BE2C (cell line): Measurements from ENCODE around the gene NAV2.

Source experiments
- DNase-seq: peaks from one replicate; pipeline ENCODE4 v3.0.0-alpha.2; 2020
- H3K27me3 ChIP-seq: fragments of 250-450 bp; sonication (Bioruptor Pico); 2 replicates; pipeline ENCODE4 v1.5.1; 2020; ENCODE audit warnings: mild to moderate bottlenecking
- H3K36me3 ChIP-seq: fragments of 250-450 bp; sonication (Bioruptor Pico); 2 replicates; pipeline ENCODE4 v1.5.1; 2020; ENCODE audit warnings: mild to moderate bottlenecking
- H3K4me1 ChIP-seq: fragments of 250-450 bp; sonication (Bioruptor Pico); 2 replicates; pipeline ENCODE4 v1.5.1; 2020
- H3K4me3 ChIP-seq: 2 replicates; pipeline ENCODE4 v1.5.1; 2011; ENCODE audit warnings: low read depth, low read length
- H3K9me3 ChIP-seq: fragments of 250-450 bp; sonication (Bioruptor Pico); 2 replicates; pipeline ENCODE4 v1.5.1; 2020
- CTCF ChIP-seq: IDR thresholded peaks from 2 replicates; pipeline ENCODE4 v1.5.1; 2012; ENCODE audit warnings: mild to moderate bottlenecking, low read depth, low read length

NAV2 gene

DNA sequence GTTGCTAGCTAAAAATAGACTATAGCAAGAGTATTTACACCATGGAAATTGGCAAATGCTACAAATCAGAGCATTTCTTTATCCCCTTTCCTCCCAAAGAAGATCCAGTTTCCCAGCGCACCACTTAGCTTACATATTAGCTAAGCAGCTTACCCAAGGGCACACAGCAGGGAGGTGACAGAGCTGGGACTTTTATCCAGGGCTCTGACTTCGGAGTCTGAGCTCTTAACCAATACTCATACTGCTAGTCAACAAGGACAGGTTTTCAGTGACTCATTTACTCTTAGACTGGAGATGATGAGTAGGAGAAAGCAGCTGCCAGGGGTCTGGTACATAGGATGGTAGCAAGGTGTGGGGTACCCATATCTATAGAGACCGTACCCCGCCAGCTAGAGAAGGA, 38.4 kb downstream of the NAV2 start:
- Histone ChIP-seq H3K4me1 (no peaks in the 10 kb centered on the region), H3K36me3 (no peaks in the 10 kb centered on the region), H3K27me3 (no peaks in the 10 kb centered on the region; the same call in 1 of the 2 replicates), H3K4me3 (no peak overlapping the region), H3K9me3 (no peaks in the 10 kb centered on the region)
- no peak for TF ChIP-seq CTCF
- DNase-seq: no peak

GRCh38 chr11:19753451-19754106, 40.9 kb downstream of the NAV2 start:
- H3K4me1 ChIP-seq: no peaks in the 10 kb centered on the region
- H3K4me3 ChIP-seq: no peak overlapping the region
- H3K9me3 ChIP-seq: no peaks in the 10 kb centered on the region
- no peak for DNase-seq
- no peaks in the 10 kb centered on the region; the same call in 1 of the 2 replicates for H3K27me3 ChIP-seq
- no peaks in the 10 kb centered on the region for H3K36me3 ChIP-seq
- TF ChIP-seq CTCF: no peak

- no peak overlapping the region for H3K4me3 ChIP-seq
- no peaks in the 10 kb centered on the region for H3K9me3 ChIP-seq
- no peak for TF ChIP-seq CTCF
- H3K36me3 ChIP-seq: no peaks in the 10 kb centered on the region
- no peak for DNase-seq
- H3K4me1 ChIP-seq: no peaks in the 10 kb centered on the region
- H3K27me3 ChIP-seq: no peaks in the 10 kb centered on the region
Observed at GRCh38 chr11:19756675-19757475, 44.2 kb downstream of the NAV2 start.

DNA sequence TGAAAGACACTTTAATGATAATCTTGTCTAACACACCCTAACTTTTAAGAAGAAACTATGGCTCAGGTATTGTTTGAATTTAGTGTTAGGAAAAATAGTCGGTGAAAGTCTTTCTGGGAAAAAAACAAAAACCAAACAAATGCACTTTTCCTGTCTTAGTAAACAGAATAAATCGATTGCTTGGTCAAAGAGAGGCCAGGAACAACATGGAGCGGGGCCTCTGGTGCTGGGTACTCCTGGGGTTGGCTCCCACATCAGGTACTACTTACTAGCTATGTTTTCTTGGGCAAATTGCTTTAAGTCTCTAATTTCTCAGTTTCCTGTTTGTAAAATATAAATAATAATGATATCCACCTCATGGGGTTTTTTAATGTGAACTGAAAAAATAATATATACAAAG, 46.8 kb downstream of the NAV2 start:
- Histone ChIP-seq H3K36me3 (no peaks in the 10 kb centered on the region), H3K9me3 (no peaks in the 10 kb centered on the region), H3K4me1 (no peaks in the 10 kb centered on the region), H3K27me3 (no peaks in the 10 kb centered on the region), H3K4me3 (no peak overlapping the region)
- DNase-seq: no peak
- no peak for TF ChIP-seq CTCF

GRCh38 chr11:19762266-19762665, 49.6 kb downstream of the NAV2 start:
- no peak overlapping the region for H3K4me3 ChIP-seq
- DNase-seq: no peak
- no peaks in the 10 kb centered on the region for H3K4me1 ChIP-seq
- no peak for TF ChIP-seq CTCF
- H3K27me3 ChIP-seq: no peaks in the 10 kb centered on the region
- H3K36me3 ChIP-seq: no peaks in the 10 kb centered on the region
- H3K9me3 ChIP-seq: no peaks in the 10 kb centered on the region

GRCh38 chr11:19763330-19763729, 50.7 kb downstream of the NAV2 start:
- H3K4me1 ChIP-seq: no peaks in the 10 kb centered on the region; the same call in 1 of the 2 replicates
- TF ChIP-seq CTCF: no peak
- no peaks in the 10 kb centered on the region for H3K9me3 ChIP-seq
- no peak overlapping the region for H3K4me3 ChIP-seq
- no peaks in the 10 kb centered on the region for H3K36me3 ChIP-seq
- DNase-seq: no peak
- no peaks in the 10 kb centered on the region for H3K27me3 ChIP-seq
